H1 (cell line): Measurements from ENCODE around the gene APOA1. TPM values are rescaled to one million over a fixed set of nuclear protein-coding genes. Genes with fewer than 3 reads are reported as not detected.

Source experiments
- CBX5 ChIP-seq: fragments of 300-800, 300-1000 bp; sonication (generic); IDR thresholded peaks from 2 replicates; pipeline ENCODE4 v1.7.1; 2016; ENCODE audit warnings: antibody characterized with exemption, low read length, low read depth
- KDM1A ChIP-seq: fragments of 200-600, 300-600 bp; sonication (generic); IDR thresholded peaks from 2 replicates; pipeline ENCODE4 v1.7.1; 2016; ENCODE audit warnings: mild to moderate bottlenecking, low read length, borderline replicate concordance
- NANOG ChIP-seq: IDR thresholded peaks from 2 replicates; pipeline ENCODE4 v1.6.1; 2011; ENCODE audit warnings: low read length, low read depth, mild to moderate bottlenecking, inconsistent platforms; ENCODE audit not compliant: insufficient read depth, poor library complexity, severe bottlenecking
- PHF8 ChIP-seq: fragments of 200-600 bp; sonication (generic); conservative IDR thresholded peaks from 2 replicates; pipeline ENCODE4 v1.7.1; 2012; ENCODE audit warnings: low read depth, mild to moderate bottlenecking, inconsistent platforms, low read length, moderate library complexity
- TCF12 ChIP-seq: IDR thresholded peaks from 2 replicates; pipeline ENCODE4 v1.6.1; 2011; ENCODE audit warnings: low read depth, mild to moderate bottlenecking, low read length
- TEAD4 ChIP-seq: IDR thresholded peaks from 2 replicates; pipeline ENCODE4 v1.6.1; 2012; ENCODE audit warnings: low read depth, low read length, inconsistent platforms, mixed read lengths
- polyA plus RNA-seq, 7 experiments: library from polyadenylated mRNA; depleted of rRNA in 3 of 7; stranded (reverse) in 5 of 7; unstranded in 2 of 7; fragments of >200 nt in 5 of 7; fragments of 200-250 nt in 2 of 7; gene quantifications; 1 replicate in 5 of 7; 2 replicates in 1 of 7; 4 replicates in 1 of 7; pipeline versions ENCODE4 v1.2.1 to v1.2.3, GENCODE V29; 2011 to 2013; ENCODE audit warnings: missing spikeins in 2 of 7, mixed read lengths in 2 of 7
- total RNA-seq: library from RNA; stranded (reverse); fragmentation: NEBNext Ultra II Directional; extraction: Animal tissue kit (Norgen Biotek cat#: 25700); gene quantifications from 2 replicates; pipeline ENCODE4 v1.2.1, GENCODE V29; 2021

APOA1 gene
- total and polyA plus RNA-seq, 2 of the 8 experiments (the other 6 are each of a cell fraction or from before 2014, with no cell fraction given), result 0.80 TPM; not detected in 1

DNA sequence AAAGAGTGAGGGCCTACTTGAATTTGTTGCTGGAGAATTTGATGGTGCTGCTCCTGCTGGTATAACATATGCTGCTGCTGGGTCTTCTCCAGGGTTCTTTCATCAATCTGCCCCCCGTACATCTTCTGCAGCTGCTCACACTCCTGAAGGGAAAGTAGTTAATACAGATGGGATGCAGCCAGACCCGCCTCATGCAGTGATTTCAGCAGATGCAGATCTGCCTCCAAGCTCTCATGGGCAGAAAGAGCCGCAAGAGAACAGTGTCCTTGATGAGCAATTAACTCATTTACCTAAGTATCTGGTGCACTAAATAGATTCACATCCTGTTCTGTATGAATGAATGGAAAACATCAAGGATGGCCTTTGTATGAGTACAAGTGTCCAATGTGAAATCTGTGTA is 24.8 kb upstream of the APOA1 start (continued):
- TF ChIP-seq NANOG (no peak), KDM1A (no peak), TEAD4 (no peak), TCF12 (no peak), PHF8 (no peak), CBX5 (no peak)
